Activated CD4-positive, alpha-beta T cell treated with anti-CD3 and anti-CD28 coated beads for 48 hours (primary cell): ENCODE results near the gene SYTL2.
A peak's percentile ranks its signal among the peaks of the same experiment; 100 is the strongest.

Experiments
- DNase-seq: peaks from one replicate; pipeline ENCODE4 v3.0.0-alpha.2; 2020

Gene SYTL2

GRCh38 chr11:85647604-85648299, 163.2 kb downstream of the SYTL2 start, which contains the start of gene TMEM126A:
Gene TMEM126A (plus strand): TSS chr11:85647967. CDS start chr11:85650256, 2,289 bp downstream.
- DNase-seq, result peak; percentile 95

GRCh38 chr11:85647078-85647477, 163.9 kb downstream of the SYTL2 start:
- no peak for DNase-seq
